Measurements from ENCODE around the gene FNDC5. TPM values are rescaled to one million over a fixed set of nuclear protein-coding genes. Genes with fewer than 3 reads are reported as not detected.
A peak's percentile ranks its signal among the peaks of the same experiment; 100 is the strongest.

FNDC5 gene
- total RNA-seq, 6 experiments from 2014 or later: 0.28 to 0.90 (median 0.58) TPM

DNA sequence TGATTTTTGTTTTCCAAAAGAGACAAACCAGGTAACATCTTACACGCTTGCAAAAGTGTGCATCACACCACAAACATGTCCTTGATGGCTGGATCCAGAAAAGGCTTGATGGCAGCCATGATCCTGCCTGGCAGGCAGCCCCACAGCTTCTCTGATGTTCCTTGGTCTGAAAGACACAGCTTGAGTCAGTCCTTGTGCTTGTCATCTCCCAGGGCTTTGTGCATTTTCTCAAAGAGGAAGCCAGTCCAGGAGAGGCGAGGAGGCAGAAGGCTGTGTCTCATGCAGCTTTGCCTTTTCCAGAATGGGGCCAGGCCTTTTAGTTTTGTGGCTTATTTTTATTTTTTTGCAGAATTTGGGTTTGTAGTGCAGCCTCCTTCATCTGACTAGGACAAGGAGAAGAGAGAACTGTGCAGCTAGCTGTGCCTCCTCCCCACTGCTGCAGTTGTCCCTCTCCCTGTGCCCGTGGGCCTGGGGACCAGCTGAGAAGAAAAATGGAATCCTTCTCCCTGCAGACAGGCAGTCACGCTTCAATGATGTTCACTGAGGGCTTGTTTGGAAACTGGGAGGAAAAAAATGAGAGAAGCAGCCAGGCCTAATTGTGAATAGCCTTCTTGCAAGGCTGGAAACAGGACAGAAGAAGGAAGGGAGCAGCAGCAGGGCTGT lies 7.4 kb downstream of the FNDC5 start:
- Mint-ChIP-seq H3K27me3 (ENCODE audit: insufficient read depth) (no peaks in the 10 kb centered on the region; the same call in 1 of the 2 replicates), H3K9me3 (no peaks in the 10 kb centered on the region), H3K4me1 (ENCODE audit: low read depth) (peaks cover 23% of the 10 kb centered on the region), H3K27ac (peak overlapping the region; percentile 33; the same call in 1 of the 2 replicates), H3K4me3 (no peak overlapping the region), H3K36me3 (ENCODE audit: low read depth) (peaks cover 8% of the 10 kb centered on the region)
- TF ChIP-seq, protein P1, sequence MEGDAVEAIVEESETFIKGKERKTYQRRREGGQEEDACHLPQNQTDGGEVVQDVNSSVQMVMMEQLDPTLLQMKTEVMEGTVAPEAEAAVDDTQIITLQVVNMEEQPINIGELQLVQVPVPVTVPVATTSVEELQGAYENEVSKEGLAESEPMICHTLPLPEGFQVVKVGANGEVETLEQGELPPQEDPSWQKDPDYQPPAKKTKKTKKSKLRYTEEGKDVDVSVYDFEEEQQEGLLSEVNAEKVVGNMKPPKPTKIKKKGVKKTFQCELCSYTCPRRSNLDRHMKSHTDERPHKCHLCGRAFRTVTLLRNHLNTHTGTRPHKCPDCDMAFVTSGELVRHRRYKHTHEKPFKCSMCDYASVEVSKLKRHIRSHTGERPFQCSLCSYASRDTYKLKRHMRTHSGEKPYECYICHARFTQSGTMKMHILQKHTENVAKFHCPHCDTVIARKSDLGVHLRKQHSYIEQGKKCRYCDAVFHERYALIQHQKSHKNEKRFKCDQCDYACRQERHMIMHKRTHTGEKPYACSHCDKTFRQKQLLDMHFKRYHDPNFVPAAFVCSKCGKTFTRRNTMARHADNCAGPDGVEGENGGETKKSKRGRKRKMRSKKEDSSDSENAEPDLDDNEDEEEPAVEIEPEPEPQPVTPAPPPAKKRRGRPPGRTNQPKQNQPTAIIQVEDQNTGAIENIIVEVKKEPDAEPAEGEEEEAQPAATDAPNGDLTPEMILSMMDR (IDR thresholded peaks at IDR 0.05): no peak
- DNase-seq: no peak

DNA sequence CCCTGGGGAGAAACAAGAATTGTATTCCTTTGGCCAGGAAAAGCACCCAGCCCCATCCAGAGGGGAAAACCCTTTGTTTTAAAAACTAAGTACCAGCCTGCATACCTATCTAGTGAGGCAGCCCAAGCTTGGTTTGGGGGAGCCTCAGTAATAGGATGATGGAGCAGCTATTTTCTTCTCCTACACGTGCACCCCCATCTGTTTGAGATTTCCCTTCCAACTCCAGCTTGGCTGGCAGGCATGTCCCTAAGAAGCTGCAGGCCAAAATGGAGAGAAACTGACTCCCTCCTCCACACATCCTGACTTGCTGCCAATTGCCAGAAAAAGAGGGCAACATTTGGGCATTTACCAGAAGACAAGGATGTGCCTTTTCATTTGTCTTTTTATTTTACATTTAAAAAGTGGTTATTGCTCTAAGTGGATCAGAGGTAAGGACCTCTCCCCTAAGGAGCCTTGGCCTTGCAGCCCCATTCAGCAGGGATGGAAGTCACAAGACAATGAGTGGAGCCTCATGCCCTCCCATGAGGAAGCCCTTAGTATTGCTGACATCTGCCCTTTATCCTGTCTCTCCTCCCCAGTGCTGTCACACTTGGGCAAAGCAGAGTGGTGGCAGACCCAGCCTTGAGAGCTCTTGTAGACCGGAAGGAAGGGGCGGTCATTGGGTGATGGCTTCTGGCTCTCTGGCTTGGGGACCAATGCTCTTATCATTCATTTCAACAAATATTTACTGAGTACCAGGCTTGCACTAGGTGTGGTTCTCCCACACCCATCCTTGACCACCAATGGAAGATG lies 8.6 kb downstream of the FNDC5 start:
- Mint-ChIP-seq H3K27me3 (ENCODE audit: insufficient read depth) (no peaks in the 10 kb centered on the region; the same call in 1 of the 2 replicates), H3K9me3 (no peaks in the 10 kb centered on the region), H3K27ac (peak overlapping the region; percentile 84), H3K4me1 (ENCODE audit: low read depth) (peaks cover 23% of the 10 kb centered on the region), H3K36me3 (ENCODE audit: low read depth) (peaks cover 8% of the 10 kb centered on the region), H3K4me3 (peak overlapping the region; percentile 52)
- TF ChIP-seq, protein P1 (IDR thresholded peaks at IDR 0.05): no peak
- peak; percentile 50 for DNase-seq

DNA sequence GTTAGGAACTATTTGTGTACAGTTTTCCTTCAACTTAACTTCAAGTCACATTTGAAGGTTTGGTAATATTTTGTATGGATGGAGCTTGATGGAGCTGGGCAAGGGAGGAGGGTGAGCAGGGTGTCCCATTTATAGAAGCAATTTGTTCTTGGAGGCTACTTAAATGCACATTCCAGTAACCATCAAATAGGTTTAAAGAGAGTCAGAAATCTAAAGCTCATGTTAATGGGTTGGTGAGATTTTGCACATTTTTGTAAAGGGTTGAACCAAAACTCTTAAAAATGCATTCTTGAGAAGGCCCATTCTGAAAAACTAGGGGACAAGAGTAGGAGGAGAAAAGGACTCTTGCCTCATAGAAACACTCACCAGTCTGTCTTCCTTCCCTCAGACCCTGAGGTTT lies 10.1 kb downstream of the FNDC5 start:
- H3K4me3 Mint-ChIP-seq: no peak overlapping the region
- no peak for DNase-seq

DNA sequence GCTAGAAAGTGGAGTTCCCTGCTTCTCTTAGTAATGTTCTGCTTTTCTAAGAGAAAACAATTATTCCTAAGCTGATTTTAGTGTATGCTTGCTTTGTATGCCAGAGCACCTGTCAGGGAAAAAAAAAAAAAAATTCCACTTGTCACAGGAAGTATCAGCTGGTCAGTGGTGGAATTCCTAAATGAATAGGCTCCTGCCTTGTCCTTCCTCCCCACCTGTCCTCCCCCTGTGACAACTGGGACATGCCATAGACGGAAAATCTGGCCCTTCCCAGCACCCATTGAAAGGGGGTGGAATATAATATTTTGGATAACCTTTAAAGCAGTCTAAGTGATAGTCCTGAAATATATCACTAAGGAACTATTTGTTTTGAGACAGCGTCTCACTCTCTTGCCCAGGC lies 10.8 kb downstream of the FNDC5 start:
- no peak for DNase-seq

More for the DNA sequence above, 10.1 kb downstream of the FNDC5 start:
- TF ChIP-seq, protein P1 (IDR thresholded peaks at IDR 0.05): no peak
- no peak overlapping the region for H3K27ac Mint-ChIP-seq
- peaks cover 8% of the 10 kb centered on the region for H3K36me3 Mint-ChIP-seq (ENCODE audit: low read depth)
- no peaks in the 10 kb centered on the region for H3K9me3 Mint-ChIP-seq
- no peaks in the 10 kb centered on the region for H3K27me3 Mint-ChIP-seq (ENCODE audit: insufficient read depth)
- H3K4me1 Mint-ChIP-seq (ENCODE audit: low read depth): peaks cover 23% of the 10 kb centered on the region

DNA sequence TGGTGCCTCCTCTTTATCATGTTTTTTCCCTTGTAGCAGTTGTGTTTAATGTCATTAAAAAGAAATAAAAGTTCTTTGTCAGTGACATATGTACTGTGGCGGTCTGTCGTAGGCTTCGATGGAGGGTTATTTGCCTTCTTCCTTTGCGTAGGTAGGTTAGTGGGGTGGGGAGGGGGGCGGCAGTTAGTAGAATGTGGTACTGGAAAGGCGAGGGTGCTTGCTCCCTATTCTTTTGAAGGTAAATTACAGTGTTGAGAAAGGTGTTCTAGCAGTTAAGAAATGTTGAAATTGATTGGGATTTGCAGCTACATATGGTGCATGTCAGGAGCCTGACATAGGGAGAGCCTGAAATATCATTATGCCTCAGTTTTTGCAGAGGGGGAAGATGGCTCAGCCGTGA lies 11.9 kb downstream of the FNDC5 start:
- Mint-ChIP-seq H3K9me3 (no peaks in the 10 kb centered on the region), H3K27ac (no peak overlapping the region), H3K36me3 (ENCODE audit: low read depth) (peaks cover 8% of the 10 kb centered on the region), H3K27me3 (ENCODE audit: insufficient read depth) (no peaks in the 10 kb centered on the region), H3K4me3 (no peak overlapping the region), H3K4me1 (ENCODE audit: low read depth) (peaks cover 23% of the 10 kb centered on the region)
- TF ChIP-seq, protein P1 (IDR thresholded peaks at IDR 0.05): no peak
- DNase-seq: no peak

More for the DNA sequence above, 10.8 kb downstream of the FNDC5 start:
- TF ChIP-seq, protein P1 (IDR thresholded peaks at IDR 0.05): no peak
- H3K4me3 Mint-ChIP-seq: no peak overlapping the region
- H3K9me3 Mint-ChIP-seq: no peaks in the 10 kb centered on the region
- no peak overlapping the region for H3K27ac Mint-ChIP-seq
- peaks cover 8% of the 10 kb centered on the region for H3K36me3 Mint-ChIP-seq (ENCODE audit: low read depth)
- H3K27me3 Mint-ChIP-seq (ENCODE audit: insufficient read depth): no peaks in the 10 kb centered on the region
- H3K4me1 Mint-ChIP-seq (ENCODE audit: low read depth): peaks cover 23% of the 10 kb centered on the region

Data from HFFc6 (cell line).